ENCODE results near the gene ARID2.

DNA sequence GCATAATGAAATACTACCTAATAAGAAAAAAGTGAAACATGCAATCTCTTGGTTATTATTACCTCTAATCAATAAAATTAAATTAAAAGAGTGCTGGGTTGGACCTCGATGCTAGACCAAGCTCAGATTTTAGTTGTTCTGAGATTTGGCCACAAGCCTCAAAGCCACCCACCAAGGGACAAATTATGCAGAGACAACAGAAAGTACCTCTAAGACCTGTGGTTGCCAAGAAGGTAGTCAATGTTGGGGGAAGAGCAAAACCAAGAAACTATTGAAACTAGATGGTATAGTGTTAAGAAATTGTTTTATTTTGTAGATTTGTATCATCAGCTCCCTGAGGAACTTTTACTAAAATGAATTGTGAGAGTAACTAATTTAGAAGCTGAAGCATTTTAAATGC, 43.8 kb upstream of the ARID2 start:
- no peak for TF ChIP-seq POLR2AphosphoS5 (IDR thresholded peaks at IDR 0.05)
- TF ChIP-seq, protein P1, sequence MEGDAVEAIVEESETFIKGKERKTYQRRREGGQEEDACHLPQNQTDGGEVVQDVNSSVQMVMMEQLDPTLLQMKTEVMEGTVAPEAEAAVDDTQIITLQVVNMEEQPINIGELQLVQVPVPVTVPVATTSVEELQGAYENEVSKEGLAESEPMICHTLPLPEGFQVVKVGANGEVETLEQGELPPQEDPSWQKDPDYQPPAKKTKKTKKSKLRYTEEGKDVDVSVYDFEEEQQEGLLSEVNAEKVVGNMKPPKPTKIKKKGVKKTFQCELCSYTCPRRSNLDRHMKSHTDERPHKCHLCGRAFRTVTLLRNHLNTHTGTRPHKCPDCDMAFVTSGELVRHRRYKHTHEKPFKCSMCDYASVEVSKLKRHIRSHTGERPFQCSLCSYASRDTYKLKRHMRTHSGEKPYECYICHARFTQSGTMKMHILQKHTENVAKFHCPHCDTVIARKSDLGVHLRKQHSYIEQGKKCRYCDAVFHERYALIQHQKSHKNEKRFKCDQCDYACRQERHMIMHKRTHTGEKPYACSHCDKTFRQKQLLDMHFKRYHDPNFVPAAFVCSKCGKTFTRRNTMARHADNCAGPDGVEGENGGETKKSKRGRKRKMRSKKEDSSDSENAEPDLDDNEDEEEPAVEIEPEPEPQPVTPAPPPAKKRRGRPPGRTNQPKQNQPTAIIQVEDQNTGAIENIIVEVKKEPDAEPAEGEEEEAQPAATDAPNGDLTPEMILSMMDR (IDR thresholded peaks at IDR 0.05): no peak
- no peak for TF ChIP-seq POLR2A (IDR thresholded peaks at IDR 0.05)

Measured in breast epithelium (tissue), 3 donors.